Astrocyte (in vitro differentiated cells and primary cell): ENCODE results near the gene TBX2.

ENCODE experiments used
- EZH2 ChIP-seq: IDR thresholded peaks from 2 replicates; pipeline ENCODE4 v1.6.1; 2012; ENCODE audit warnings: mild to moderate bottlenecking, low read length, inconsistent platforms; ENCODE audit not compliant: insufficient read depth
- TF ChIP-seq, protein P1 (sequence below): IDR thresholded peaks from 2 replicates; pipeline ENCODE4 v1.5.1; 2011; ENCODE audit warnings: low read depth, mild to moderate bottlenecking, inconsistent platforms, low read length, moderate library complexity; ENCODE audit not compliant: insufficient read depth

GRCh38 chr17:61404913-61405685, 5.5 kb downstream of the TBX2 start:
- TF ChIP-seq, protein P1, sequence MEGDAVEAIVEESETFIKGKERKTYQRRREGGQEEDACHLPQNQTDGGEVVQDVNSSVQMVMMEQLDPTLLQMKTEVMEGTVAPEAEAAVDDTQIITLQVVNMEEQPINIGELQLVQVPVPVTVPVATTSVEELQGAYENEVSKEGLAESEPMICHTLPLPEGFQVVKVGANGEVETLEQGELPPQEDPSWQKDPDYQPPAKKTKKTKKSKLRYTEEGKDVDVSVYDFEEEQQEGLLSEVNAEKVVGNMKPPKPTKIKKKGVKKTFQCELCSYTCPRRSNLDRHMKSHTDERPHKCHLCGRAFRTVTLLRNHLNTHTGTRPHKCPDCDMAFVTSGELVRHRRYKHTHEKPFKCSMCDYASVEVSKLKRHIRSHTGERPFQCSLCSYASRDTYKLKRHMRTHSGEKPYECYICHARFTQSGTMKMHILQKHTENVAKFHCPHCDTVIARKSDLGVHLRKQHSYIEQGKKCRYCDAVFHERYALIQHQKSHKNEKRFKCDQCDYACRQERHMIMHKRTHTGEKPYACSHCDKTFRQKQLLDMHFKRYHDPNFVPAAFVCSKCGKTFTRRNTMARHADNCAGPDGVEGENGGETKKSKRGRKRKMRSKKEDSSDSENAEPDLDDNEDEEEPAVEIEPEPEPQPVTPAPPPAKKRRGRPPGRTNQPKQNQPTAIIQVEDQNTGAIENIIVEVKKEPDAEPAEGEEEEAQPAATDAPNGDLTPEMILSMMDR, result no peak
- TF ChIP-seq EZH2, result no peak
